Measurements from ENCODE around the gene TMEM131. TPM values are rescaled to one million over a fixed set of nuclear protein-coding genes. Genes with fewer than 3 reads are reported as not detected.
"Not testable (repeated sequence)": the region's sequence is repeated elsewhere in the genome, so short reads cannot be mapped to it uniquely, and the experiment has no call there.

TMEM131 gene
- total RNA-seq, 4 donors from 2014 or later: 39.0 to 58.5 (median 41.3) TPM

- H3K4me3 ChIP-seq: no peak overlapping the region
- peaks cover 0 to 31% (median 10%) of the 10 kb centered on the region in 3 donors for H3K36me3 ChIP-seq
- H3K27ac ChIP-seq: no peak overlapping the region
- H3K9me3 ChIP-seq: peaks cover 0 to 21% (median 1%) of the 10 kb centered on the region in 4 donors
- H3K27me3 ChIP-seq: no peaks in the 10 kb centered on the region
- no peak for DNase-seq (ENCODE audit: low spot score in 2 of 2)
- H3K4me1 ChIP-seq: no peaks in the 10 kb centered on the region
- TF ChIP-seq EP300 (IDR thresholded peaks at IDR 0.05): no peak
- no peak for TF ChIP-seq CTCF (IDR thresholded peaks at IDR 0.05)
- no peak for TF ChIP-seq POLR2A (IDR thresholded peaks at IDR 0.05)
Measured at GRCh38 chr2:97885841-97886240, 109.9 kb downstream of the TMEM131 start.

- Histone ChIP-seq H3K36me3 (peaks cover 0 to 21% (median 0%) of the 10 kb centered on the region in 3 donors), H3K4me1 (no peaks in the 10 kb centered on the region), H3K9me3 (peaks cover 0 to 11% (median 0%) of the 10 kb centered on the region in 4 donors), H3K27ac (no peak overlapping the region), H3K27me3 (no peaks in the 10 kb centered on the region), H3K4me3 (no peak overlapping the region)
- TF ChIP-seq EP300 (IDR thresholded peaks at IDR 0.05) (no peak), CTCF (IDR thresholded peaks at IDR 0.05) (no peak), POLR2A (IDR thresholded peaks at IDR 0.05) (no peak)
- WGBS, 2 donors: 35 to 41% methylated on average over 2 of the region's 2 CpGs
- DNase-seq (ENCODE audit: low spot score in 2 of 2): no peak
Measured at GRCh38 chr2:97880334-97880733, 115.4 kb downstream of the TMEM131 start.

GRCh38 chr2:97878865-97879264, 116.9 kb downstream of the TMEM131 start:
- no peaks in the 10 kb centered on the region for H3K4me1 ChIP-seq
- 95% methylated on average over 3 of the region's 3 CpGs for WGBS, 2 donors
- no peak for TF ChIP-seq CTCF (IDR thresholded peaks at IDR 0.05)
- no peak for TF ChIP-seq EP300 (IDR thresholded peaks at IDR 0.05)
- no peak for TF ChIP-seq POLR2A (IDR thresholded peaks at IDR 0.05)
- H3K9me3 ChIP-seq: peaks cover 0 to 11% (median 0%) of the 10 kb centered on the region in 4 donors
- no peak for DNase-seq (ENCODE audit: low spot score in 2 of 2)
- no peak overlapping the region for H3K4me3 ChIP-seq
- no peak overlapping the region for H3K27ac ChIP-seq
- peaks cover 0 to 20% (median 0%) of the 10 kb centered on the region in 3 donors for H3K36me3 ChIP-seq
- no peaks in the 10 kb centered on the region for H3K27me3 ChIP-seq

GRCh38 chr2:97878317-97878716, 117.4 kb downstream of the TMEM131 start:
- H3K27ac ChIP-seq; H3K4me1 ChIP-seq; DNase-seq (ENCODE audit: low spot score in 2 of 2); H3K27me3 ChIP-seq; H3K4me3 ChIP-seq: not testable (repeated sequence)
- Histone ChIP-seq H3K36me3 (peaks cover 0 to 20% (median 0%) of the 10 kb centered on the region in 3 donors), H3K9me3 (peaks cover 0 to 11% (median 0%) of the 10 kb centered on the region in 4 donors)
- WGBS, 2 donors: 95% methylated on average over 2 of the region's 2 CpGs

GRCh38 chr2:97871096-97871780, 124.5 kb downstream of the TMEM131 start:
- no peaks in the 10 kb centered on the region for H3K36me3 ChIP-seq
- no peak overlapping the region for H3K4me3 ChIP-seq
- H3K27me3 ChIP-seq: no peaks in the 10 kb centered on the region
- H3K4me1 ChIP-seq: peaks cover 0 to 32% (median 18%) of the 10 kb centered on the region in 4 donors
- no peak overlapping the region for H3K27ac ChIP-seq
- TF ChIP-seq EP300 (IDR thresholded peaks at IDR 0.05) (no peak), CTCF (IDR thresholded peaks at IDR 0.05) (no peak), POLR2A (IDR thresholded peaks at IDR 0.05) (no peak)
- DNase-seq (ENCODE audit: low spot score in 2 of 2): no peak
- 79 to 89% methylated on average over 4 of the region's 4 CpGs for WGBS, 2 donors
- peaks cover 0 to 3% (median 0%) of the 10 kb centered on the region in 4 donors for H3K9me3 ChIP-seq
